ENCODE data around the gene RPS19.
A peak's percentile ranks its signal among the peaks of the same experiment; 100 is the strongest.

RPS19 gene

GRCh38 chr19:41859213-41859617, 840 bp upstream of the RPS19 start:
- Histone ChIP-seq H3K27me3 (peaks cover 0 to 7% of the 10 kb centered on the region in 2 donors), H3K4me3 (peak overlapping the region; percentile 73 to 88), H3K4me1 (peaks cover 0 to 35% (median 26%) of the 10 kb centered on the region in 4 donors), H3K36me3 (peaks cover 26 to 33% (median 31%) of the 10 kb centered on the region in 3 donors), H3K9me3 (no peaks in the 10 kb centered on the region), H3K27ac (peak overlapping the region; percentile 89 to 92)
- no peak for TF ChIP-seq CTCF (IDR thresholded peaks at IDR 0.05)
- intact Hi-C loops (cut with DNase I; ENCODE audit: low total_unique reads): no loop called here
- no peak for DNase-seq

- no peak for DNase-seq
- H3K4me1 ChIP-seq: peaks cover 0 to 38% (median 28%) of the 10 kb centered on the region in 4 donors
- peak overlapping the region; percentile 89 to 92 for H3K27ac ChIP-seq
- no peak for TF ChIP-seq CTCF (IDR thresholded peaks at IDR 0.05)
- H3K9me3 ChIP-seq: no peaks in the 10 kb centered on the region
- H3K4me3 ChIP-seq: peak overlapping the region; percentile 73 to 88
- H3K36me3 ChIP-seq: peaks cover 39 to 46% (median 45%) of the 10 kb centered on the region in 3 donors
- intact Hi-C loops (cut with DNase I; ENCODE audit: low total_unique reads): loop anchor here (2.0 kb wide), 1 partner anchor 24 kb away; no protein-coding TSS in a partner anchor
- H3K27me3 ChIP-seq: peaks cover 0 to under 1% of the 10 kb centered on the region in 2 donors
Observed at GRCh38 chr19:41860419-41861115, 512 bp downstream of the RPS19 start.

GRCh38 chr19:41861116-41861768, 1.2 kb downstream of the RPS19 start:
- Histone ChIP-seq H3K4me3 (peak overlapping the region; percentile 73 to 88), H3K27me3 (no peaks in the 10 kb centered on the region), H3K27ac (peak overlapping the region; percentile 89 to 92), H3K4me1 (peaks cover 0 to 39% (median 29%) of the 10 kb centered on the region in 4 donors), H3K9me3 (no peaks in the 10 kb centered on the region), H3K36me3 (peaks cover 39 to 52% (median 49%) of the 10 kb centered on the region in 3 donors)
- DNase-seq: no peak
- no peak for TF ChIP-seq CTCF (IDR thresholded peaks at IDR 0.05)
- intact Hi-C loops (cut with DNase I; ENCODE audit: low total_unique reads): loop anchor here (2.0 kb wide), 1 partner anchor 24 kb away; no protein-coding TSS in a partner anchor

- intact Hi-C loops (cut with DNase I; ENCODE audit: low total_unique reads): loop anchor here (2.0 kb wide), 1 partner anchor 23 kb away; no protein-coding TSS in a partner anchor
- DNase-seq: no peak
- no peak for TF ChIP-seq CTCF (IDR thresholded peaks at IDR 0.05)
- H3K27ac ChIP-seq: no peak overlapping the region
- H3K9me3 ChIP-seq: no peaks in the 10 kb centered on the region
- H3K27me3 ChIP-seq: no peaks in the 10 kb centered on the region
- no peak overlapping the region for H3K4me3 ChIP-seq
- peaks cover 42 to 58% (median 52%) of the 10 kb centered on the region in 3 donors for H3K36me3 ChIP-seq
- peaks cover 0 to 43% (median 29%) of the 10 kb centered on the region in 4 donors for H3K4me1 ChIP-seq
Observed at GRCh38 chr19:41861846-41862245, 1.8 kb downstream of the RPS19 start.

- no peak overlapping the region for H3K4me3 ChIP-seq
- TF ChIP-seq CTCF (IDR thresholded peaks at IDR 0.05): no peak
- intact Hi-C loops (cut with DNase I; ENCODE audit: low total_unique reads): no loop called here
- DNase-seq: no peak
- no peak overlapping the region for H3K27ac ChIP-seq
- H3K9me3 ChIP-seq: no peaks in the 10 kb centered on the region
- no peaks in the 10 kb centered on the region for H3K27me3 ChIP-seq
- peaks cover 45 to 65% (median 54%) of the 10 kb centered on the region in 3 donors for H3K36me3 ChIP-seq
- H3K4me1 ChIP-seq: peaks cover 0 to 43% (median 29%) of the 10 kb centered on the region in 4 donors
Observed at GRCh38 chr19:41862445-41862986, 2.5 kb downstream of the RPS19 start.
